GM23338 (cell line): ENCODE data around the gene TAF4. TPM values are rescaled to one million over a fixed set of nuclear protein-coding genes. Genes with fewer than 3 reads are reported as not detected.

Source experiments
- ATAC-seq: fragments of 200-7000 bp; cut with Tn5 transposase; 3 replicates; pipeline ENCODE4 v1.9.1; 2020
- DNase-seq: peaks from one replicate; pipeline ENCODE4 v3.0.0-alpha.2; 2015; ENCODE audit warnings: low spot score
- H2AFZ ChIP-seq: fragments of 200-600 bp; sonication (generic); 2 replicates; pipeline ENCODE4 v1.8.0; 2016; ENCODE audit warnings: antibody characterized with exemption, mild to moderate bottlenecking, moderate library complexity
- H3F3A ChIP-seq: fragments of 200-600 bp; sonication (generic); replicated peaks from 2 replicates; pipeline ENCODE4 v1.8.0; 2017; ENCODE audit warnings: antibody characterized with exemption, mixed run types, low read depth
- H3K27ac ChIP-seq: fragments of 200-600 bp; sonication (generic); 2 replicates; pipeline ENCODE4 v1.6.1; 2016; ENCODE audit warnings: low read depth
- H3K27me3 ChIP-seq: fragments of 200-600 bp; sonication (generic); 2 replicates; pipeline ENCODE4 v1.8.0; 2016; ENCODE audit warnings: mild to moderate bottlenecking, mixed run types, moderate library complexity; ENCODE audit not compliant: insufficient read depth
- H3K36me3 ChIP-seq: fragments of 200-600 bp; sonication (generic); 2 replicates; pipeline ENCODE4 v1.8.0; 2016; ENCODE audit warnings: mild to moderate bottlenecking; ENCODE audit not compliant: insufficient read depth
- H3K4me1 ChIP-seq: fragments of 200-600 bp; sonication (generic); 2 replicates; pipeline ENCODE4 v1.8.0; 2016; ENCODE audit warnings: mild to moderate bottlenecking, moderate library complexity; ENCODE audit not compliant: insufficient read depth
- H3K4me2 ChIP-seq: fragments of 200-600 bp; sonication (generic); 2 replicates; pipeline ENCODE4 v1.7.1; 2017; ENCODE audit warnings: mixed run types
- H3K4me3 ChIP-seq: fragments of 200-600 bp; sonication (generic); 2 replicates; pipeline ENCODE4 v1.6.1; 2016; ENCODE audit warnings: mixed run types
- H3K79me2 ChIP-seq: fragments of 200-600 bp; sonication (generic); replicated peaks from 2 replicates; pipeline ENCODE4 v1.8.0; 2017; ENCODE audit warnings: mild to moderate bottlenecking; ENCODE audit not compliant: insufficient read depth
- H3K9me2 ChIP-seq: fragments of 200-600 bp; sonication (generic); 2 replicates; pipeline ENCODE4 v1.8.0; 2017; ENCODE audit not compliant: insufficient read depth
- H4K20me1 ChIP-seq: fragments of 200-600 bp; sonication (generic); replicated peaks from 2 replicates; pipeline ENCODE4 v1.8.0; 2017; ENCODE audit warnings: mild to moderate bottlenecking; ENCODE audit not compliant: insufficient read depth
- H3K27ac Mint-ChIP-seq: 2 replicates; pipeline ENCODE4 v1.8.0; 2020; ENCODE audit warnings: inconsistent platforms, mild to moderate bottlenecking, moderate library complexity, mixed read lengths
- H3K27me3 Mint-ChIP-seq: 3 replicates; pipeline ENCODE4 v1.8.0; 2022; ENCODE audit warnings: low read depth, mild to moderate bottlenecking, moderate library complexity, mixed read lengths, inconsistent platforms; ENCODE audit not compliant: insufficient read depth, poor library complexity
- H3K36me3 Mint-ChIP-seq: 3 replicates; pipeline ENCODE4 v1.8.0; 2021; ENCODE audit warnings: low read depth, mild to moderate bottlenecking, inconsistent platforms, moderate library complexity, mixed read lengths
- H3K4me1 Mint-ChIP-seq: 3 replicates; pipeline ENCODE4 v1.8.0; 2020; ENCODE audit warnings: mild to moderate bottlenecking, inconsistent platforms, mixed read lengths
- H3K4me3 Mint-ChIP-seq: 3 replicates; pipeline ENCODE4 v1.8.0; 2021; ENCODE audit warnings: moderate library complexity, mild to moderate bottlenecking, inconsistent platforms, mixed read lengths
- H3K9me3 Mint-ChIP-seq: 3 replicates; pipeline ENCODE4 v1.8.0; 2020; ENCODE audit warnings: moderate library complexity, mild to moderate bottlenecking, inconsistent platforms, mixed read lengths
- CREB1 ChIP-seq: fragments of 250-450 bp; sonication (Bioruptor Pico); IDR thresholded peaks from 2 replicates; pipeline ENCODE4 v1.5.0; 2020; ENCODE audit warnings: low read depth, mild to moderate bottlenecking, moderate library complexity
- CTCF ChIP-seq, 2 experiments: fragments of 200-600 bp in 1 of 2; sonication (generic) in 1 of 2; conservative IDR thresholded peaks; 2 replicates each; pipeline versions ENCODE4 v1.5.1 to v1.6.1; 2016 to 2017; ENCODE audit warnings: antibody characterized with exemption in 2 of 2, low read depth in 2 of 2, mild to moderate bottlenecking in 2 of 2, moderate library complexity in 1 of 2
- ETS1 ChIP-seq: IDR thresholded peaks from 2 replicates; pipeline ENCODE4 v1.6.1; 2016; ENCODE audit warnings: antibody characterized with exemption
- EZH2 ChIP-seq: fragments of 200-600 bp; sonication (generic); IDR thresholded peaks from one replicate; pipeline ENCODE4 v1.8.0; 2017; ENCODE audit warnings: antibody characterized with exemption, mild to moderate bottlenecking, low read depth; ENCODE audit not compliant: unreplicated experiment
- EZH2phosphoT487 ChIP-seq: fragments of 200-600 bp; sonication (generic); IDR thresholded peaks from one replicate; pipeline ENCODE4 v1.8.1; 2018; ENCODE audit warnings: antibody characterized with exemption; ENCODE audit not compliant: unreplicated experiment
- JUNB ChIP-seq: IDR thresholded peaks from one replicate; pipeline ENCODE4 v1.6.1; 2016; ENCODE audit warnings: antibody characterized with exemption; ENCODE audit not compliant: unreplicated experiment
- NANOG ChIP-seq: IDR thresholded peaks from 2 replicates; pipeline ENCODE4 v1.6.1; 2016; ENCODE audit warnings: antibody characterized with exemption, borderline replicate concordance
- POLR2AphosphoS5 ChIP-seq: IDR thresholded peaks from 2 replicates; pipeline ENCODE4 v1.6.1; 2016; ENCODE audit warnings: antibody characterized with exemption, low read depth
- REST ChIP-seq: IDR thresholded peaks from one replicate; pipeline ENCODE4 v1.6.1; 2018; ENCODE audit warnings: antibody characterized with exemption; ENCODE audit not compliant: unreplicated experiment
- STAT1 ChIP-seq: IDR thresholded peaks from one replicate; pipeline ENCODE4 v1.6.1; 2016; ENCODE audit warnings: antibody characterized with exemption; ENCODE audit not compliant: unreplicated experiment
- ZNF114 ChIP-seq: fragments of 250-450 bp; sonication (Bioruptor Pico); IDR thresholded peaks from 2 replicates; pipeline ENCODE4 v1.5.0; 2020; ENCODE audit warnings: mild to moderate bottlenecking, moderate library complexity
- ZNF331 ChIP-seq: fragments of 250-450 bp; sonication (Bioruptor Pico); IDR thresholded peaks from 2 replicates; pipeline ENCODE4 v1.5.0; 2020; ENCODE audit warnings: low read depth, mild to moderate bottlenecking, moderate library complexity
- ZNF462 ChIP-seq: fragments of 250-450 bp; sonication (Bioruptor Pico); IDR thresholded peaks from 2 replicates; pipeline ENCODE4 v1.5.0; 2020; ENCODE audit warnings: mild to moderate bottlenecking, moderate library complexity
- polyA plus RNA-seq: library from polyadenylated mRNA; unstranded; fragments of >200 nt; fragmentation: Nextera tagmentation; extraction: Ambion mirVana; gene quantifications from 2 replicates; pipeline ENCODE4 v1.2.1, GENCODE V29; 2016
- total RNA-seq: library from RNA; depleted of rRNA; stranded (reverse); fragments of >200 nt; shearing (Covaris generic); gene quantifications from 2 replicates; pipeline ENCODE4 v1.2.3, GENCODE V29; 2014

The TAF4 gene
- total and polyA plus RNA-seq, 2 experiments from 2014 or later: 7.2 to 60.0 TPM

- Histone ChIP-seq H3K4me2 (no peak overlapping the region), H3K79me2 (peaks cover 32% of the 10 kb centered on the region), H3K27me3 (no peaks in the 10 kb centered on the region), H3F3A (no peaks in the 10 kb centered on the region), H3K36me3 (peaks cover 6% of the 10 kb centered on the region; the same call in 1 of the 2 replicates), H2AFZ (no peak overlapping the region), H4K20me1 (peaks cover 7% of the 10 kb centered on the region), H3K4me3 (no peak overlapping the region), H3K4me1 (no peaks in the 10 kb centered on the region), H3K9me2 (no peaks in the 10 kb centered on the region), H3K27ac (no peak overlapping the region)
- Mint-ChIP-seq H3K9me3 (peaks cover 13% of the 10 kb centered on the region; the same call in 2 of the 3 replicates), H3K27ac (no peak overlapping the region), H3K27me3 (peaks cover 11% of the 10 kb centered on the region), H3K4me1 (no peaks in the 10 kb centered on the region), H3K36me3 (peaks cover 69% of the 10 kb centered on the region), H3K4me3 (no peak overlapping the region)
- DNase-seq: no peak
- no peak for ATAC-seq
- TF ChIP-seq ZNF331 (CRISPR knock-in tag) (no peak), CTCF (conservative IDR thresholded peaks at IDR 0.05; ENCODE audit: low read depth in 2 of 2) (no peak), EZH2 (no peak), ZNF462 (CRISPR knock-in tag) (no peak), CREB1 (no peak), ETS1 (no peak), JUNB (no peak), POLR2AphosphoS5 (no peak), STAT1 (no peak), ZNF114 (CRISPR knock-in tag) (no peak), REST (no peak), NANOG (no peak), EZH2phosphoT487 (no peak)
Measured at GRCh38 chr20:61986762-61987321, 78.8 kb downstream of the TAF4 start.
